Measurements from ENCODE around the gene ATP4B. TPM values are rescaled to one million over a fixed set of nuclear protein-coding genes. Genes with fewer than 3 reads are reported as not detected.

Gene ATP4B
- total RNA-seq (2022; extraction: Qiagen RNA extraction; ENCODE audit: low read depth) = not detected in 5 replicates

DNA sequence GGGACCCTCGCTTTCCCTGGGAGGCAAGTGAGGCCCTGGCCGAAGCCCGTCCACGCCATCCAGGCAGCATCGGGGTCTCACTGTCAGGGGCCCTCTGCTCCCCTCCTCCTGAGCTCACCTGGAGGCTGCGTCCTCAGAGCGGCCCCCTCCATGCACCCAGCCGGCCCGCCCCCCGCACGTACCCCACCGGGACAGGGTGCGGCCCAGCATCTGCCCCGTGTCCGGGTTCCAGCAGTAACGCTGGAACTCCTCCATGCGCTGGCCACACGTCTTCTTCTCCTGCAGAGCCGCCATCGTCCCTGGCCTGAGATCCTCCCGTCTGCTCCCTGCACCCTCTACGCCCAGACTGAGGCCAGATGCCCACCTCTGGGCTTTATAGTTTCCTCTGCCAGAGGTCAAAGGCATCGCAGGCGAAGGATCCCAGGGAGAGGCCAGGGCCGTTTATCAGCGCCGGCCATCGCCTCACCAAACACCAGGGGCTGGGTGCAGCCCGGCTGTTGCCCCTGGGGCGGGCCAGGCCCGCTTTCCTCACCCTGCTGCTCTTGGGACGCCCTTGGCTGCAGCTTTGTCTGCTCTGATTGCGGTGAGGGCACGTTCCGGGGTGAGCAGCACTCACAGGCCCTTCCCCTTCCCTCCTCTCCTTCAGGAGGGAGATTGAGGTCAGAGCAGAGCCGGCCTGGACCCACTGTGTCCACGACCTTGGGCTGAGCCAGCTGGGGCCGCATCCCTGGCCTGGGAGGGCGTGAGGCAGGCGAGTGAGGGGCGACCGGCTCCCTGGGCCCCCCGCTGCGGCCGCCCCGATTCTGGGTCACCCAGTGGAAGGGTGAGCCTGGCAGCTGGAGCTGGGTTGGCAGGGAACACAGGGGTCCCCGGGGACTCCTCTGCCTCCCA lies at the start of gene ATP4B:
Gene ATP4B, minus strand, starts transcription at position 348 of the 891 bp plus-strand sequence. Its CDS starts 54 bp downstream, at position 294.

DNA sequence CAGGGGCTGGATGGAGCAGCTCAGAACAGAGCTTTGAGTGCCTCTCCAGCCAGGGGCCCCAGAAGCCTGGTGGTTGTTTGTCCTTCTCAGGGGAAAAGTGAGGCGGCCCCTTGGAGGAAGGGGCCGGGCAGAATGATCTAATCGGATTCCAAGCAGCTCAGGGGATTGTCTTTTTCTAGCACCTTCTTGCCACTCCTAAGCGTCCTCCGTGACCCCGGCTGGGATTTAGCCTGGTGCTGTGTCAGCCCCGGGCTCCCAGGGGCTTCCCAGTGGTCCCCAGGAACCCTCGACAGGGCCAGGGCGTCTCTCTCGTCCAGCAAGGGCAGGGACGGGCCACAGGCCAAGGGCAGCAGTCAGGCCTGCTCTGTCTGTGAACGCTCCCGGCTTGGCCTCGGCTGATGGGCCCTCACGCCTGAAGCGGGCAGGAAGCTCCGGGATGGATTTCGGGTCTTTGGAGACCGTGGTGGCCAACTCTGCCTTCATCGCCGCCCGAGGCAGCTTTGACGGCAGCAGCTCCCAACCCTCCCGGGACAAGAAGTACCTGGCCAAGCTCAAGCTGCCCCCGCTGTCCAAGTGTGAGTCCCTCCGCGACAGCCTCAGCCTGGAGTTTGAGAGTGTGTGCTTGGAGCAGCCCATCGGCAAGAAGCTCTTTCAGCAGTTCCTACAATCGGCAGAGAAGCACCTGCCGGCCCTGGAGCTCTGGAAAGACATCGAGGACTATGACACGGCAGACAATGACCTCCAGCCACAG lies 9.1 kb upstream of the ATP4B start, which contains the start of gene GRK1:
Gene GRK1, plus strand, starts transcription at position 269 of the 751 bp plus-strand sequence. Its CDS starts 168 bp downstream, at position 437.

Other genes with a start within 250 kb of the ATP4B start
- gene ADPRHL1, start 204.7 kb downstream of the ATP4B start, total RNA-seq (2022; extraction: Qiagen RNA extraction; ENCODE audit: low read depth) = 12.8 to 15.7 TPM (median 13.9 TPM) in 5 replicates
- gene DCUN1D2, start 167.5 kb downstream of the ATP4B start, total RNA-seq (2022; extraction: Qiagen RNA extraction; ENCODE audit: low read depth) = 8.8 to 11.3 TPM (median 10.5 TPM) in 5 replicates
- 89.9 to 121 TPM (median 112 TPM) in 5 replicates for gene TFDP1, start 73.4 kb downstream of the ATP4B start, total RNA-seq (2022; extraction: Qiagen RNA extraction; ENCODE audit: low read depth)
- gene GRK1, start 9.0 kb upstream of the ATP4B start, total RNA-seq (2022; extraction: Qiagen RNA extraction; ENCODE audit: low read depth) = not detected in 5 replicates
- gene TMEM255B, start 101.0 kb upstream of the ATP4B start, total RNA-seq (2022; extraction: Qiagen RNA extraction; ENCODE audit: low read depth) = 0.86 to 1.2 TPM (median 1.1 TPM) in 5 replicates
- gene GAS6, start 205.9 kb upstream of the ATP4B start, total RNA-seq (2022; extraction: Qiagen RNA extraction; ENCODE audit: low read depth) = 4.6 to 9.5 TPM (median 7.7 TPM) in 5 replicates